HG03039 (cell line): Measurements from ENCODE around the gene SCD5.

Source experiments
- ATAC-seq: cut with Tn5 transposase; IDR thresholded peaks from one replicate; pipeline ENCODE4 v1.9.1; 2021; ENCODE audit warnings: mild to moderate bottlenecking, moderate library complexity; ENCODE audit not compliant: unreplicated experiment

Gene SCD5

GRCh38 chr4:82644734-82645126, 153.9 kb downstream of the SCD5 start:
- ATAC-seq: no peak

- no peak for ATAC-seq
Measured at GRCh38 chr4:82643994-82644733, 154.4 kb downstream of the SCD5 start.

GRCh38 chr4:82642331-82642730, 156.3 kb downstream of the SCD5 start:
- no peak for ATAC-seq

GRCh38 chr4:82640540-82640939, 158.1 kb downstream of the SCD5 start:
- no peak for ATAC-seq

GRCh38 chr4:82639971-82640370, 158.6 kb downstream of the SCD5 start:
- ATAC-seq: no peak

GRCh38 chr4:82638479-82638878, 160.1 kb downstream of the SCD5 start:
- no peak for ATAC-seq

GRCh38 chr4:82630079-82630478, 168.5 kb downstream of the SCD5 start:
- ATAC-seq: no peak

GRCh38 chr4:82629238-82630000, 169.2 kb downstream of the SCD5 start:
- ATAC-seq: no peak

GRCh38 chr4:82626251-82626868, 172.2 kb downstream of the SCD5 start:
- ATAC-seq: no peak

GRCh38 chr4:82624819-82625218, 173.8 kb downstream of the SCD5 start:
- ATAC-seq: no peak

GRCh38 chr4:82623121-82623683, 175.4 kb downstream of the SCD5 start:
- no peak for ATAC-seq

- no peak for ATAC-seq
Measured at GRCh38 chr4:82621251-82621650, 177.3 kb downstream of the SCD5 start.

GRCh38 chr4:82620126-82620735, 178.4 kb downstream of the SCD5 start:
- no peak for ATAC-seq

- no peak for ATAC-seq
Measured at GRCh38 chr4:82618103-82618720, 180.4 kb downstream of the SCD5 start.

- ATAC-seq: no peak
Measured at GRCh38 chr4:82614838-82615449, 183.7 kb downstream of the SCD5 start.

GRCh38 chr4:82613121-82613520, 185.5 kb downstream of the SCD5 start:
- no peak for ATAC-seq

GRCh38 chr4:82611982-82612381, 186.6 kb downstream of the SCD5 start:
- ATAC-seq: no peak

- no peak for ATAC-seq
Measured at GRCh38 chr4:82611527-82611926, 187.1 kb downstream of the SCD5 start.

GRCh38 chr4:82610041-82610440, 188.6 kb downstream of the SCD5 start:
- no peak for ATAC-seq

GRCh38 chr4:82606622-82607021, 192.0 kb downstream of the SCD5 start:
- ATAC-seq: no peak
